Uterus (tissue), 2 donors: ENCODE data around the gene SPRED3.

ENCODE experiments used
- POLR2A ChIP-seq, 2 donors: fragments of 450-650 bp; IDR thresholded peaks; one replicate each; pipeline ENCODE4 v1.6.1; 2016; ENCODE audit warnings: antibody characterized with exemption in 2 of 2, mild to moderate bottlenecking in 1 of 2, moderate library complexity in 1 of 2
- TF ChIP-seq, protein P1 (sequence below), 4 experiments: fragments of 200-600 bp in 2 of 4; fragments of 450-650 bp in 2 of 4; sonication (generic) in 2 of 4; IDR thresholded peaks; one replicate each; pipeline ENCODE4 v1.5.1; 2016 to 2019; ENCODE audit warnings: antibody characterized with exemption in 4 of 4, mild to moderate bottlenecking in 2 of 4, moderate library complexity in 1 of 4

DNA sequence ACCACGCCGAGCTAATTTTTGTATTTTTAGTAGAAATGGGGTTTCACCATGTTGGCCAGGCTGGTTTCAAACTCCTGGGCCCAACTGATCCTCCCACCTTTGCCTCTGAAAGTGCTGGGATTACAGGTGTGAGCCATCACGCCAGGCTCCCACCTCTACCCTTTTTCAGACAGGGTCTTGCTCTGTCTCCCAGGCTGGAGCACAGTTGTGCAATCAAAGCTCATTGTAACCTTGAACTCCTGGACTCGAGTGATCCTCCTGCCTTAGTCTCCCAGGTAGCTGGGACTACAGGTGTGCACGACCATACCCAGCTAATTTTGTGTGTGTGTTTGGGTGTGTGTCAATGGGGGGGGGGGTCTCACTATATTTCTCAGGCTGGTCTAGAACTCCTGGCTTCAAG lies 35.8 kb downstream of the SPRED3 start:
- TF ChIP-seq, protein P1, sequence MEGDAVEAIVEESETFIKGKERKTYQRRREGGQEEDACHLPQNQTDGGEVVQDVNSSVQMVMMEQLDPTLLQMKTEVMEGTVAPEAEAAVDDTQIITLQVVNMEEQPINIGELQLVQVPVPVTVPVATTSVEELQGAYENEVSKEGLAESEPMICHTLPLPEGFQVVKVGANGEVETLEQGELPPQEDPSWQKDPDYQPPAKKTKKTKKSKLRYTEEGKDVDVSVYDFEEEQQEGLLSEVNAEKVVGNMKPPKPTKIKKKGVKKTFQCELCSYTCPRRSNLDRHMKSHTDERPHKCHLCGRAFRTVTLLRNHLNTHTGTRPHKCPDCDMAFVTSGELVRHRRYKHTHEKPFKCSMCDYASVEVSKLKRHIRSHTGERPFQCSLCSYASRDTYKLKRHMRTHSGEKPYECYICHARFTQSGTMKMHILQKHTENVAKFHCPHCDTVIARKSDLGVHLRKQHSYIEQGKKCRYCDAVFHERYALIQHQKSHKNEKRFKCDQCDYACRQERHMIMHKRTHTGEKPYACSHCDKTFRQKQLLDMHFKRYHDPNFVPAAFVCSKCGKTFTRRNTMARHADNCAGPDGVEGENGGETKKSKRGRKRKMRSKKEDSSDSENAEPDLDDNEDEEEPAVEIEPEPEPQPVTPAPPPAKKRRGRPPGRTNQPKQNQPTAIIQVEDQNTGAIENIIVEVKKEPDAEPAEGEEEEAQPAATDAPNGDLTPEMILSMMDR (IDR thresholded peaks at IDR 0.05): no peak
- TF ChIP-seq POLR2A (IDR thresholded peaks at IDR 0.05): no peak
